ENCODE measurements around the gene EHF. TPM values are rescaled to one million over a fixed set of nuclear protein-coding genes. Genes with fewer than 3 reads are reported as not detected.

The EHF gene
- total RNA-seq, 1 donor from 2014 or later: not detected

GRCh38 chr11:34601085-34601444 is 19.8 kb upstream of the EHF start:
- H3K36me3 ChIP-seq (ENCODE audit: control insufficient read depth in 3 of 3, insufficient read depth in 3 of 3, low read length in 3 of 3): no peaks in the 10 kb centered on the region
- no peak overlapping the region for H3K27ac ChIP-seq (ENCODE audit: low read depth, low read length)
- no peaks in the 10 kb centered on the region for H3K27me3 ChIP-seq (ENCODE audit: control insufficient read depth in 3 of 3, insufficient read depth in 3 of 3, low read length in 3 of 3)
- no peak overlapping the region for H3K4me3 ChIP-seq (ENCODE audit: low read length in 3 of 3)
- peaks cover 0 to 2% (median 0%) of the 10 kb centered on the region in 3 donors for H3K4me1 ChIP-seq (ENCODE audit: control insufficient read depth in 3 of 3, insufficient read depth in 3 of 3, low read length in 3 of 3)
- H3K9ac ChIP-seq (ENCODE audit: low read depth in 1 of 3, low read length in 3 of 3): no peak overlapping the region
- H3K9me3 ChIP-seq (ENCODE audit: control insufficient read depth in 3 of 3, low read length in 3 of 3): no peaks in the 10 kb centered on the region

GRCh38 chr11:34601609-34602008 is 19.3 kb upstream of the EHF start:
- Histone ChIP-seq H3K27me3 (ENCODE audit: control insufficient read depth in 3 of 3, insufficient read depth in 3 of 3, low read length in 3 of 3) (no peaks in the 10 kb centered on the region), H3K36me3 (ENCODE audit: control insufficient read depth in 3 of 3, insufficient read depth in 3 of 3, low read length in 3 of 3) (no peaks in the 10 kb centered on the region), H3K9ac (ENCODE audit: low read depth in 1 of 3, low read length in 3 of 3) (no peak overlapping the region), H3K9me3 (ENCODE audit: control insufficient read depth in 3 of 3, low read length in 3 of 3) (no peaks in the 10 kb centered on the region), H3K4me1 (ENCODE audit: control insufficient read depth in 3 of 3, insufficient read depth in 3 of 3, low read length in 3 of 3) (peaks cover 0 to 2% (median 0%) of the 10 kb centered on the region in 3 donors), H3K4me3 (ENCODE audit: low read length in 3 of 3) (no peak overlapping the region), H3K27ac (ENCODE audit: low read depth, low read length) (no peak overlapping the region)

- H3K4me1 ChIP-seq (ENCODE audit: control insufficient read depth in 3 of 3, insufficient read depth in 3 of 3, low read length in 3 of 3): peaks cover 0 to 2% (median 0%) of the 10 kb centered on the region in 3 donors
- no peak overlapping the region for H3K4me3 ChIP-seq (ENCODE audit: low read length in 3 of 3)
- no peaks in the 10 kb centered on the region for H3K27me3 ChIP-seq (ENCODE audit: control insufficient read depth in 3 of 3, insufficient read depth in 3 of 3, low read length in 3 of 3)
- H3K9ac ChIP-seq (ENCODE audit: low read depth in 1 of 3, low read length in 3 of 3): no peak overlapping the region
- H3K36me3 ChIP-seq (ENCODE audit: control insufficient read depth in 3 of 3, insufficient read depth in 3 of 3, low read length in 3 of 3): no peaks in the 10 kb centered on the region
- no peak overlapping the region for H3K27ac ChIP-seq (ENCODE audit: low read depth, low read length)
- H3K9me3 ChIP-seq (ENCODE audit: control insufficient read depth in 3 of 3, low read length in 3 of 3): no peaks in the 10 kb centered on the region
These were observed 18.6 kb upstream of the EHF start for GRCh38 chr11:34602245-34602644.

- Histone ChIP-seq H3K4me3 (ENCODE audit: low read length in 3 of 3) (no peak overlapping the region), H3K9me3 (ENCODE audit: control insufficient read depth in 3 of 3, low read length in 3 of 3) (no peaks in the 10 kb centered on the region), H3K27me3 (ENCODE audit: control insufficient read depth in 3 of 3, insufficient read depth in 3 of 3, low read length in 3 of 3) (no peaks in the 10 kb centered on the region), H3K9ac (ENCODE audit: low read depth in 1 of 3, low read length in 3 of 3) (no peak overlapping the region), H3K27ac (ENCODE audit: low read depth, low read length) (no peak overlapping the region), H3K4me1 (ENCODE audit: control insufficient read depth in 3 of 3, insufficient read depth in 3 of 3, low read length in 3 of 3) (peaks cover 0 to 2% (median 0%) of the 10 kb centered on the region in 3 donors), H3K36me3 (ENCODE audit: control insufficient read depth in 3 of 3, insufficient read depth in 3 of 3, low read length in 3 of 3) (no peaks in the 10 kb centered on the region)
These were observed 17.5 kb upstream of the EHF start for GRCh38 chr11:34603129-34604001.

GRCh38 chr11:34604145-34604544 is 16.7 kb upstream of the EHF start:
- Histone ChIP-seq H3K27ac (ENCODE audit: low read depth, low read length) (no peak overlapping the region), H3K36me3 (ENCODE audit: control insufficient read depth in 3 of 3, insufficient read depth in 3 of 3, low read length in 3 of 3) (no peaks in the 10 kb centered on the region), H3K4me1 (ENCODE audit: control insufficient read depth in 3 of 3, insufficient read depth in 3 of 3, low read length in 3 of 3) (peaks cover 0 to 2% (median 0%) of the 10 kb centered on the region in 3 donors)

GRCh38 chr11:34604911-34605310 is 16.0 kb upstream of the EHF start:
- Histone ChIP-seq H3K27ac (ENCODE audit: low read depth, low read length) (no peak overlapping the region), H3K9ac (ENCODE audit: low read depth in 1 of 3, low read length in 3 of 3) (no peak overlapping the region), H3K4me1 (ENCODE audit: control insufficient read depth in 3 of 3, insufficient read depth in 3 of 3, low read length in 3 of 3) (no peaks in the 10 kb centered on the region), H3K4me3 (ENCODE audit: low read length in 3 of 3) (no peak overlapping the region), H3K36me3 (ENCODE audit: control insufficient read depth in 3 of 3, insufficient read depth in 3 of 3, low read length in 3 of 3) (no peaks in the 10 kb centered on the region), H3K9me3 (ENCODE audit: control insufficient read depth in 3 of 3, low read length in 3 of 3) (no peaks in the 10 kb centered on the region), H3K27me3 (ENCODE audit: control insufficient read depth in 3 of 3, insufficient read depth in 3 of 3, low read length in 3 of 3) (no peaks in the 10 kb centered on the region)

More at GRCh38 chr11:34604145-34604544, 16.7 kb upstream of the EHF start:
- no peaks in the 10 kb centered on the region for H3K9me3 ChIP-seq (ENCODE audit: control insufficient read depth in 3 of 3, low read length in 3 of 3)
- no peak overlapping the region for H3K4me3 ChIP-seq (ENCODE audit: low read length in 3 of 3)
- no peaks in the 10 kb centered on the region for H3K27me3 ChIP-seq (ENCODE audit: control insufficient read depth in 3 of 3, insufficient read depth in 3 of 3, low read length in 3 of 3)
- no peak overlapping the region for H3K9ac ChIP-seq (ENCODE audit: low read depth in 1 of 3, low read length in 3 of 3)

- no peaks in the 10 kb centered on the region for H3K4me1 ChIP-seq (ENCODE audit: control insufficient read depth in 3 of 3, insufficient read depth in 3 of 3, low read length in 3 of 3)
- H3K4me3 ChIP-seq (ENCODE audit: low read length in 3 of 3): no peak overlapping the region
- H3K27ac ChIP-seq (ENCODE audit: low read depth, low read length): no peak overlapping the region
- H3K9ac ChIP-seq (ENCODE audit: low read depth in 1 of 3, low read length in 3 of 3): no peak overlapping the region
- H3K27me3 ChIP-seq (ENCODE audit: control insufficient read depth in 3 of 3, insufficient read depth in 3 of 3, low read length in 3 of 3): no peaks in the 10 kb centered on the region
- no peaks in the 10 kb centered on the region for H3K9me3 ChIP-seq (ENCODE audit: control insufficient read depth in 3 of 3, low read length in 3 of 3)
- H3K36me3 ChIP-seq (ENCODE audit: control insufficient read depth in 3 of 3, insufficient read depth in 3 of 3, low read length in 3 of 3): no peaks in the 10 kb centered on the region
These were observed 15.2 kb upstream of the EHF start for GRCh38 chr11:34605481-34606325.

GRCh38 chr11:34606326-34607120 is 14.4 kb upstream of the EHF start:
- Histone ChIP-seq H3K27me3 (ENCODE audit: control insufficient read depth in 3 of 3, insufficient read depth in 3 of 3, low read length in 3 of 3) (no peaks in the 10 kb centered on the region), H3K36me3 (ENCODE audit: control insufficient read depth in 3 of 3, insufficient read depth in 3 of 3, low read length in 3 of 3) (no peaks in the 10 kb centered on the region), H3K4me3 (ENCODE audit: low read length in 3 of 3) (no peak overlapping the region), H3K4me1 (ENCODE audit: control insufficient read depth in 3 of 3, insufficient read depth in 3 of 3, low read length in 3 of 3) (no peaks in the 10 kb centered on the region), H3K27ac (ENCODE audit: low read depth, low read length) (no peak overlapping the region), H3K9ac (ENCODE audit: low read depth in 1 of 3, low read length in 3 of 3) (no peak overlapping the region), H3K9me3 (ENCODE audit: control insufficient read depth in 3 of 3, low read length in 3 of 3) (no peaks in the 10 kb centered on the region)

GRCh38 chr11:34609187-34609751 is 11.6 kb upstream of the EHF start:
- H3K4me3 ChIP-seq (ENCODE audit: low read length in 3 of 3): no peak overlapping the region
- peaks cover 0 to under 1% (median 0%) of the 10 kb centered on the region in 3 donors for H3K4me1 ChIP-seq (ENCODE audit: control insufficient read depth in 3 of 3, insufficient read depth in 3 of 3, low read length in 3 of 3)
- H3K36me3 ChIP-seq (ENCODE audit: control insufficient read depth in 3 of 3, insufficient read depth in 3 of 3, low read length in 3 of 3): no peaks in the 10 kb centered on the region
- no peak overlapping the region for H3K9ac ChIP-seq (ENCODE audit: low read depth in 1 of 3, low read length in 3 of 3)
- no peak overlapping the region for H3K27ac ChIP-seq (ENCODE audit: low read depth, low read length)
- no peaks in the 10 kb centered on the region for H3K27me3 ChIP-seq (ENCODE audit: control insufficient read depth in 3 of 3, insufficient read depth in 3 of 3, low read length in 3 of 3)
- no peaks in the 10 kb centered on the region for H3K9me3 ChIP-seq (ENCODE audit: control insufficient read depth in 3 of 3, low read length in 3 of 3)

Data from skeletal muscle tissue (tissue), 4 donors.